ENCODE data around the gene RASGRF2.

- TF ChIP-seq POLR2A (IDR thresholded peaks at IDR 0.05) = no peak
- TF ChIP-seq, protein P1, sequence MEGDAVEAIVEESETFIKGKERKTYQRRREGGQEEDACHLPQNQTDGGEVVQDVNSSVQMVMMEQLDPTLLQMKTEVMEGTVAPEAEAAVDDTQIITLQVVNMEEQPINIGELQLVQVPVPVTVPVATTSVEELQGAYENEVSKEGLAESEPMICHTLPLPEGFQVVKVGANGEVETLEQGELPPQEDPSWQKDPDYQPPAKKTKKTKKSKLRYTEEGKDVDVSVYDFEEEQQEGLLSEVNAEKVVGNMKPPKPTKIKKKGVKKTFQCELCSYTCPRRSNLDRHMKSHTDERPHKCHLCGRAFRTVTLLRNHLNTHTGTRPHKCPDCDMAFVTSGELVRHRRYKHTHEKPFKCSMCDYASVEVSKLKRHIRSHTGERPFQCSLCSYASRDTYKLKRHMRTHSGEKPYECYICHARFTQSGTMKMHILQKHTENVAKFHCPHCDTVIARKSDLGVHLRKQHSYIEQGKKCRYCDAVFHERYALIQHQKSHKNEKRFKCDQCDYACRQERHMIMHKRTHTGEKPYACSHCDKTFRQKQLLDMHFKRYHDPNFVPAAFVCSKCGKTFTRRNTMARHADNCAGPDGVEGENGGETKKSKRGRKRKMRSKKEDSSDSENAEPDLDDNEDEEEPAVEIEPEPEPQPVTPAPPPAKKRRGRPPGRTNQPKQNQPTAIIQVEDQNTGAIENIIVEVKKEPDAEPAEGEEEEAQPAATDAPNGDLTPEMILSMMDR (IDR thresholded peaks at IDR 0.05) = no peak
- TF ChIP-seq EP300 (IDR thresholded peaks at IDR 0.05; ENCODE audit: low read depth) = no peak
- TF ChIP-seq POLR2AphosphoS5 (IDR thresholded peaks at IDR 0.05) = no peak
These were observed 191.4 kb downstream of the RASGRF2 start for GRCh38 chr5:81151546-81151945.

All from transverse colon (tissue), 4 donors.